Thyroid gland (tissue), 4 donors: ENCODE data around the gene ASIC1. TPM values are rescaled to one million over a fixed set of nuclear protein-coding genes. Genes with fewer than 3 reads are reported as not detected.

Source experiments
- total RNA-seq, 4 donors: library from RNA; depleted of rRNA; stranded (reverse); fragments of >200 nt; gene quantifications; one replicate each; pipeline ENCODE4 v1.2.3, GENCODE V29; 2016

The ASIC1 gene
- total RNA-seq, 4 donors from 2014 or later, result 0.13 to 1.9 (median 0.43) TPM

Other genes with a start within 250 kb of the ASIC1 start
- gene NCKAP5L, start 229.2 kb upstream of the ASIC1 start, total RNA-seq, result 10 to 100 TPM; 14.1 to 33.7 (median 16.3) TPM
- 1 to 10 TPM; 3.9 to 6.1 (median 4.1) TPM for gene BCDIN3D, start 214.5 kb upstream of the ASIC1 start, total RNA-seq
- 1 to 10 TPM in 1 of 4 donors, under 1 TPM in 2, not detected in 1; 0.13 to 3.0 (median 0.33) TPM for gene FAIM2, start 153.7 kb upstream of the ASIC1 start, total RNA-seq
- gene AQP2, start 106.9 kb upstream of the ASIC1 start, total RNA-seq, result under 1 TPM in 1 of 4 donors, not detected in 3; 0.67 TPM
- 1 to 10 TPM in 3 of 4 donors, not detected in 1; 1.1 to 3.5 (median 2.0) TPM for gene AQP5, start 95.7 kb upstream of the ASIC1 start, total RNA-seq
- gene AQP6, start 84.6 kb upstream of the ASIC1 start, total RNA-seq, result not detected
- gene RACGAP1, start 32.1 kb upstream of the ASIC1 start, total RNA-seq, result 1 to 10 TPM; 4.0 to 7.2 (median 6.2) TPM
- 10 to 100 TPM; 67.2 to 92.9 (median 74.7) TPM for gene SMARCD1, start 27.7 kb downstream of the ASIC1 start, total RNA-seq
- 10 to 100 TPM in 1 of 4 donors, 1 to 10 TPM in 3; 5.1 to 10.6 (median 7.1) TPM for gene GPD1, start 46.4 kb downstream of the ASIC1 start, total RNA-seq
- 100 to 1,000 TPM in 2 of 4 donors, 10 to 100 TPM in 2; 40.6 to 135 (median 90.9) TPM for gene COX14, start 54.6 kb downstream of the ASIC1 start, total RNA-seq
- 10 to 100 TPM; 20.2 to 34.9 (median 29.5) TPM for gene CERS5, start 109.8 kb downstream of the ASIC1 start, total RNA-seq
- 10 to 100 TPM; 53.0 to 75.4 (median 66.7) TPM for gene LIMA1, start 225.9 kb downstream of the ASIC1 start, total RNA-seq